AG04450 (cell line): Measurements from ENCODE around the gene TPO. TPM values are rescaled to one million over a fixed set of nuclear protein-coding genes. Genes with fewer than 3 reads are reported as not detected.

Experiments used
- CTCF ChIA-PET: fragments of 300-600, 350-600 bp; formaldehyde crosslinking; extraction: SDS; loops from one replicate; lab custom pipeline; 2022; ENCODE audit warnings: antibody characterized with exemption, inconsistent platforms; lab: Charles Lee
- POLR2A ChIA-PET: fragments of 350-600 bp; formaldehyde crosslinking; extraction: SDS; loops from one replicate; lab custom pipeline; 2021; ENCODE audit warnings: antibody characterized with exemption, inconsistent platforms; lab: Yijun Ruan, JAX
- DNase-seq: peaks from one replicate; pipeline ENCODE4 v3.0.0-alpha.2; 2011; ENCODE audit warnings: low read depth, low spot score
- H3K27ac ChIP-seq: one replicate; pipeline ENCODE4 v1.5.1; 2012; ENCODE audit warnings: low read depth, low read length, control low read depth
- H3K27me3 ChIP-seq: one replicate; pipeline ENCODE4 v1.6.0; 2012; ENCODE audit warnings: low read length; ENCODE audit not compliant: control insufficient read depth, insufficient read depth
- H3K4me3 ChIP-seq: 2 replicates; pipeline ENCODE4 v1.5.1; 2011; ENCODE audit warnings: mild to moderate bottlenecking, low read depth, low read length, control low read depth
- H3K9me3 ChIP-seq: 2 replicates; pipeline ENCODE4 v1.5.1; 2012; ENCODE audit warnings: low read length; ENCODE audit not compliant: control insufficient read depth, insufficient read depth
- CTCF ChIP-seq: IDR thresholded peaks from 2 replicates; pipeline ENCODE4 v1.5.1; 2011; ENCODE audit warnings: low read depth, low read length, control low read depth, inconsistent platforms
- polyA plus RNA-seq: library from polyadenylated mRNA; depleted of rRNA; stranded (reverse); fragments of >200 nt; gene quantifications from 2 replicates; pipeline ENCODE4 v1.2.3, GENCODE V29; 2011

TPO gene
- polyA plus RNA-seq, 1 experiment: not detected

- H3K4me3 ChIP-seq: no peak overlapping the region
- no peaks in the 10 kb centered on the region for H3K9me3 ChIP-seq
- H3K27me3 ChIP-seq: no peaks in the 10 kb centered on the region
- no peak for DNase-seq
- no peak for TF ChIP-seq CTCF
- ChIA-PET POLR2A (no interaction called here), CTCF (no interaction called here)
- H3K27ac ChIP-seq: no peak overlapping the region
Observed at GRCh38 chr2:1501038-1501851, 88.0 kb downstream of the TPO start.

GRCh38 chr2:1501991-1502390, 88.7 kb downstream of the TPO start:
- H3K27ac ChIP-seq: no peak overlapping the region
- no peaks in the 10 kb centered on the region for H3K27me3 ChIP-seq
- ChIA-PET CTCF (no interaction called here), POLR2A (no interaction called here)
- no peak overlapping the region for H3K4me3 ChIP-seq
- H3K9me3 ChIP-seq: no peaks in the 10 kb centered on the region
- TF ChIP-seq CTCF: no peak
- DNase-seq: no peak

- DNase-seq: no peak
- ChIA-PET CTCF (no interaction called here), POLR2A (no interaction called here)
- no peak for TF ChIP-seq CTCF
- H3K9me3 ChIP-seq: no peaks in the 10 kb centered on the region
- H3K4me3 ChIP-seq: no peak overlapping the region
- no peaks in the 10 kb centered on the region for H3K27me3 ChIP-seq
- H3K27ac ChIP-seq: no peak overlapping the region
Observed at GRCh38 chr2:1502891-1503304, 89.6 kb downstream of the TPO start.

GRCh38 chr2:1503471-1504310, 90.4 kb downstream of the TPO start:
- DNase-seq: no peak
- CTCF ChIA-PET: no interaction called here
- Histone ChIP-seq H3K27me3 (no peaks in the 10 kb centered on the region), H3K27ac (no peak overlapping the region), H3K4me3 (no peak overlapping the region), H3K9me3 (no peaks in the 10 kb centered on the region)
- POLR2A ChIA-PET: no interaction called here
- no peak for TF ChIP-seq CTCF

GRCh38 chr2:1504311-1504750, 91.1 kb downstream of the TPO start:
- Histone ChIP-seq H3K27ac (no peak overlapping the region), H3K9me3 (no peaks in the 10 kb centered on the region), H3K27me3 (no peaks in the 10 kb centered on the region), H3K4me3 (no peak overlapping the region)
- no peak for DNase-seq
- ChIA-PET CTCF (no interaction called here), POLR2A (no interaction called here)
- no peak for TF ChIP-seq CTCF
